SH-SY5Y (cell line): Measurements from ENCODE around the gene GABPB2.

Source experiments
- GATA2 ChIP-seq: IDR thresholded peaks from 2 replicates; pipeline ENCODE4 v1.6.1; 2011; ENCODE audit warnings: mild to moderate bottlenecking, low read depth, low read length
- GATA3 ChIP-seq: IDR thresholded peaks from 2 replicates; pipeline ENCODE4 v1.6.1; 2011; ENCODE audit warnings: low read depth, mild to moderate bottlenecking, low read length, moderate library complexity

GABPB2 gene

GRCh38 chr1:151134396-151134795 lies 63.8 kb downstream of the GABPB2 start:
- TF ChIP-seq GATA2: no peak

- TF ChIP-seq GATA2 (no peak), GATA3 (no peak)
Observed at GRCh38 chr1:151134991-151135390, 64.4 kb downstream of the GABPB2 start.

GRCh38 chr1:151135433-151136385 lies 65.1 kb downstream of the GABPB2 start:
- no peak for TF ChIP-seq GATA2
- no peak for TF ChIP-seq GATA3

- TF ChIP-seq GATA2 (no peak), GATA3 (no peak)
Observed at GRCh38 chr1:151137789-151138188, 67.2 kb downstream of the GABPB2 start.

GRCh38 chr1:151142411-151143056 lies 72.0 kb downstream of the GABPB2 start:
- TF ChIP-seq GATA2 (no peak), GATA3 (no peak)

- TF ChIP-seq GATA2: no peak
- TF ChIP-seq GATA3: no peak
Observed at GRCh38 chr1:151143057-151143435, 72.5 kb downstream of the GABPB2 start.

GRCh38 chr1:151143986-151144385 lies 73.4 kb downstream of the GABPB2 start:
- TF ChIP-seq GATA3: no peak
- no peak for TF ChIP-seq GATA2

- no peak for TF ChIP-seq GATA2
- TF ChIP-seq GATA3: no peak
Observed at GRCh38 chr1:151144474-151145303, 74.1 kb downstream of the GABPB2 start.

GRCh38 chr1:151145304-151146071 lies 74.9 kb downstream of the GABPB2 start:
- no peak for TF ChIP-seq GATA2
- no peak for TF ChIP-seq GATA3

- TF ChIP-seq GATA3 (no peak), GATA2 (no peak)
Observed at GRCh38 chr1:151146072-151146411, 75.5 kb downstream of the GABPB2 start.

GRCh38 chr1:151146412-151147131 lies 76.0 kb downstream of the GABPB2 start, which contains the start of gene SEMA6C:
SEMA6C (minus strand) TSS chr1:151146631; CDS start chr1:151142621, 4,010 bp downstream.
- TF ChIP-seq GATA3: no peak
- TF ChIP-seq GATA2: no peak

- TF ChIP-seq GATA2 (no peak), GATA3 (no peak)
Observed at GRCh38 chr1:151147132-151147503, 76.6 kb downstream of the GABPB2 start.

- TF ChIP-seq GATA2 (no peak), GATA3 (no peak)
Observed at GRCh38 chr1:151147665-151148064, 77.1 kb downstream of the GABPB2 start.
